Measurements from ENCODE around the gene ZIC4.

DNA sequence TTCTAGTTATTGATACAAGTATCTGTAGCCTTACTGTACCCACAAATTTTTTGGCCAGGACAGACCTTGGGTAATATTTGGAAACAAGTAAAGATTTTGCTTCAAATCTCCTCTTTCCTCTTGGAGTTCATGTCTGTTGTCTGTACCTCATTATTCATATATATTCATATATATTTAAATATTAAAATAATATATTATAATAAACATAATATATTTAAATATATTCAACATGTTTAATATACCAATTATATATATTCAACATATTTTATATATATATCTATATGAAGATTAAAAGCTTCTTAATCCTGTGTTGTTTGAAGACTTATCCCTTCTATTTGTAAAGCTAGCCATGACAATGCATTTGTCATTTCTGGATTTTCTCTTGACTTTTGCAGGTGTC, 40.9 kb upstream of the ZIC4 start:
- TF ChIP-seq, protein P1, sequence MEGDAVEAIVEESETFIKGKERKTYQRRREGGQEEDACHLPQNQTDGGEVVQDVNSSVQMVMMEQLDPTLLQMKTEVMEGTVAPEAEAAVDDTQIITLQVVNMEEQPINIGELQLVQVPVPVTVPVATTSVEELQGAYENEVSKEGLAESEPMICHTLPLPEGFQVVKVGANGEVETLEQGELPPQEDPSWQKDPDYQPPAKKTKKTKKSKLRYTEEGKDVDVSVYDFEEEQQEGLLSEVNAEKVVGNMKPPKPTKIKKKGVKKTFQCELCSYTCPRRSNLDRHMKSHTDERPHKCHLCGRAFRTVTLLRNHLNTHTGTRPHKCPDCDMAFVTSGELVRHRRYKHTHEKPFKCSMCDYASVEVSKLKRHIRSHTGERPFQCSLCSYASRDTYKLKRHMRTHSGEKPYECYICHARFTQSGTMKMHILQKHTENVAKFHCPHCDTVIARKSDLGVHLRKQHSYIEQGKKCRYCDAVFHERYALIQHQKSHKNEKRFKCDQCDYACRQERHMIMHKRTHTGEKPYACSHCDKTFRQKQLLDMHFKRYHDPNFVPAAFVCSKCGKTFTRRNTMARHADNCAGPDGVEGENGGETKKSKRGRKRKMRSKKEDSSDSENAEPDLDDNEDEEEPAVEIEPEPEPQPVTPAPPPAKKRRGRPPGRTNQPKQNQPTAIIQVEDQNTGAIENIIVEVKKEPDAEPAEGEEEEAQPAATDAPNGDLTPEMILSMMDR (conservative IDR thresholded peaks at IDR 0.05) = no peak
- TF ChIP-seq ZFX (IDR thresholded peaks at IDR 0.05) = no peak
